Stimulated activated CD4-positive, alpha-beta T cell treated with anti-CD3 and anti-CD28 coated beads, Interleukin-12 subunit alpha, Interleukin-12 subunit beta, amount 100 ng/mL, for 48 hours (primary cell): Measurements from ENCODE around the gene PTK6.

Experiments
- DNase-seq, 3 donors: peaks; one replicate each; pipeline ENCODE4 v3.0.0-alpha.2; 2020; ENCODE audit warnings: low read depth in 2 of 3, low spot score in 1 of 3

PTK6 gene

GRCh38 chr20:63497138-63497945, 39.8 kb downstream of the PTK6 start:
- DNase-seq, result no peak

- no peak for DNase-seq
Observed at GRCh38 chr20:63496596-63497120, 40.5 kb downstream of the PTK6 start.

- peak; percentile 41 to 83 (median 66) for DNase-seq
Observed at GRCh38 chr20:63495741-63496595, 41.2 kb downstream of the PTK6 start.

GRCh38 chr20:63495167-63495720, 41.9 kb downstream of the PTK6 start:
- no peak for DNase-seq

GRCh38 chr20:63494420-63495166, 42.6 kb downstream of the PTK6 start:
- DNase-seq, result no peak

- DNase-seq, result no peak
Observed at GRCh38 chr20:63494084-63494419, 43.1 kb downstream of the PTK6 start.

GRCh38 chr20:63493563-63494020, 43.6 kb downstream of the PTK6 start:
- no peak for DNase-seq

GRCh38 chr20:63492982-63493381, 44.2 kb downstream of the PTK6 start:
- no peak for DNase-seq

- no peak for DNase-seq
Observed at GRCh38 chr20:63492518-63492917, 44.7 kb downstream of the PTK6 start.

GRCh38 chr20:63491635-63492230, 45.4 kb downstream of the PTK6 start:
- DNase-seq, result no peak

GRCh38 chr20:63491078-63491477, 46.1 kb downstream of the PTK6 start:
- no peak for DNase-seq

- no peak for DNase-seq
Observed at GRCh38 chr20:63490416-63490815, 46.8 kb downstream of the PTK6 start.

- DNase-seq, result no peak
Observed at GRCh38 chr20:63488315-63489251, 48.6 kb downstream of the PTK6 start.

GRCh38 chr20:63487781-63488241, 49.4 kb downstream of the PTK6 start:
- DNase-seq, result no peak

GRCh38 chr20:63487116-63487764, 49.9 kb downstream of the PTK6 start:
- DNase-seq, result no peak

GRCh38 chr20:63486300-63486855, 50.8 kb downstream of the PTK6 start:
- DNase-seq, result no peak

- DNase-seq, result no peak
Observed at GRCh38 chr20:63484651-63485403, 52.3 kb downstream of the PTK6 start.

GRCh38 chr20:63484236-63484635, 52.9 kb downstream of the PTK6 start:
- no peak for DNase-seq
